WTC11 (cell line): Measurements from ENCODE around the gene TNRC6C. TPM values are rescaled to one million over a fixed set of nuclear protein-coding genes. Genes with fewer than 3 reads are reported as not detected.

ENCODE experiments used
- ATAC-seq: fragments of 200-7000 bp; cut with Tn5 transposase; 2 replicates; pipeline ENCODE4 v1.10.0; 2021; ENCODE audit warnings: mild to moderate bottlenecking, moderate library complexity
- CTCF ChIA-PET: fragments of 300-600 bp; sonication (Branson Sonifier 250); formaldehyde crosslinking; loops from one replicate; lab custom pipeline; 2021; ENCODE audit warnings: antibody characterized with exemption; lab: Charles Lee
- POLR2A ChIA-PET: fragments of 350-600 bp; sonication (Branson Sonifier 250); formaldehyde crosslinking; loops from one replicate; lab custom pipeline; 2021; ENCODE audit warnings: antibody characterized with exemption; lab: Charles Lee
- DNase-seq: peaks from one replicate; pipeline ENCODE4 v3.0.0; 2021; ENCODE audit warnings: low spot score
- H3K27ac Mint-ChIP-seq: 2 replicates; pipeline ENCODE4 v1.8.0; 2021; ENCODE audit warnings: mixed read lengths
- H3K27me3 Mint-ChIP-seq: 2 replicates; pipeline ENCODE4 v1.8.0; 2021; ENCODE audit warnings: low read depth, mild to moderate bottlenecking, moderate library complexity, mixed read lengths
- H3K36me3 Mint-ChIP-seq: 2 replicates; pipeline ENCODE4 v1.8.0; 2021; ENCODE audit warnings: mixed read lengths
- H3K4me1 Mint-ChIP-seq: 2 replicates; pipeline ENCODE4 v1.8.0; 2022; ENCODE audit warnings: mixed read lengths
- H3K4me3 Mint-ChIP-seq: 2 replicates; pipeline ENCODE4 v1.8.0; 2021; ENCODE audit warnings: mild to moderate bottlenecking, moderate library complexity, mixed read lengths
- H3K9me3 Mint-ChIP-seq: 2 replicates; pipeline ENCODE4 v1.8.0; 2021; ENCODE audit warnings: mixed read lengths
- AFF4 ChIP-seq: sonication (generic); formaldehyde crosslinking; IDR thresholded peaks from 2 replicates; pipeline ENCODE4 v1.8.1; 2023; ENCODE audit warnings: mild to moderate bottlenecking, missing genetic modification reagents, borderline replicate concordance
- EMX1 ChIP-seq: fragments of 250-450 bp; sonication (Bioruptor Pico); IDR thresholded peaks from 2 replicates; pipeline ENCODE4 v1.8.0; 2021; ENCODE audit warnings: mild to moderate bottlenecking
- FOXJ3 ChIP-seq: sonication (generic); formaldehyde crosslinking; IDR thresholded peaks from 2 replicates; pipeline ENCODE4 v1.9.0; 2021; ENCODE audit warnings: missing genetic modification reagents, mild to moderate bottlenecking, borderline replicate concordance
- GTF2I ChIP-seq: fragments of 250-450 bp; sonication (Bioruptor Pico); conservative IDR thresholded peaks from 2 replicates; pipeline ENCODE4 v1.4.0; 2021; ENCODE audit warnings: mild to moderate bottlenecking
- total RNA-seq: library from RNA; stranded (reverse); gene quantifications from 3 replicates; pipeline ENCODE4 v1.2.3, GENCODE V29; 2021
- TF ChIP-seq, protein P1 (sequence below): fragments of 200-600 bp; IDR thresholded peaks from 2 replicates; pipeline ENCODE4 v1.8.0; 2022; ENCODE audit warnings: antibody characterized with exemption
- TF ChIP-seq, protein P2 (sequence below): sonication (generic); formaldehyde crosslinking; IDR thresholded peaks from 2 replicates; pipeline ENCODE4 v1.8.1; 2022; ENCODE audit warnings: missing genetic modification reagents, borderline replicate concordance
- TF ChIP-seq, protein P3 (sequence below): sonication (generic); formaldehyde crosslinking; IDR thresholded peaks from 2 replicates; pipeline ENCODE4 v1.8.1; 2022; ENCODE audit warnings: low read depth, mild to moderate bottlenecking, moderate library complexity, missing genetic modification reagents, borderline replicate concordance
- TF ChIP-seq, protein P4 (sequence below): sonication (generic); formaldehyde crosslinking; IDR thresholded peaks from 2 replicates; pipeline ENCODE4 v1.8.1; 2023; ENCODE audit warnings: mild to moderate bottlenecking, moderate library complexity, missing genetic modification reagents

The TNRC6C gene
- total RNA-seq, 1 experiment from 2014 or later, result 52.3 TPM

DNA sequence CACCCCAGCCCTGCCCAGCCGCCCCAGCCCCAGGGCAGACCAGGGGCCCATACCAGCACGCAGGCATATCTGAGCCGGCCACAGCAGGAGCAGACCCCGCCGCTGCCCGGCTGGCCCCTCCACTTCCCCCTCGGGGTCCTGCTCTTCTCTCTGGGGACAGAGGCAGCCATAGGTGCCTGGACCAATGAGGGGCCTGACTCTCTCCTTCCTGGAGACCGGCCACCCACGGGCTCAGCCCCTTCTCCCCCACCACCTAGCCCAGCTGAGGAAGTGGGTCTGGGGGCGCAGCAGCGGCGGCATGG is 166.3 kb downstream of the TNRC6C start:
- no peaks in the 10 kb centered on the region for H3K9me3 Mint-ChIP-seq
- ATAC-seq (no peak), DNase-seq (no peak)
- TF ChIP-seq GTF2I (no peak), EMX1 (CRISPR knock-in tag) (no peak)
- TF ChIP-seq, protein P1, sequence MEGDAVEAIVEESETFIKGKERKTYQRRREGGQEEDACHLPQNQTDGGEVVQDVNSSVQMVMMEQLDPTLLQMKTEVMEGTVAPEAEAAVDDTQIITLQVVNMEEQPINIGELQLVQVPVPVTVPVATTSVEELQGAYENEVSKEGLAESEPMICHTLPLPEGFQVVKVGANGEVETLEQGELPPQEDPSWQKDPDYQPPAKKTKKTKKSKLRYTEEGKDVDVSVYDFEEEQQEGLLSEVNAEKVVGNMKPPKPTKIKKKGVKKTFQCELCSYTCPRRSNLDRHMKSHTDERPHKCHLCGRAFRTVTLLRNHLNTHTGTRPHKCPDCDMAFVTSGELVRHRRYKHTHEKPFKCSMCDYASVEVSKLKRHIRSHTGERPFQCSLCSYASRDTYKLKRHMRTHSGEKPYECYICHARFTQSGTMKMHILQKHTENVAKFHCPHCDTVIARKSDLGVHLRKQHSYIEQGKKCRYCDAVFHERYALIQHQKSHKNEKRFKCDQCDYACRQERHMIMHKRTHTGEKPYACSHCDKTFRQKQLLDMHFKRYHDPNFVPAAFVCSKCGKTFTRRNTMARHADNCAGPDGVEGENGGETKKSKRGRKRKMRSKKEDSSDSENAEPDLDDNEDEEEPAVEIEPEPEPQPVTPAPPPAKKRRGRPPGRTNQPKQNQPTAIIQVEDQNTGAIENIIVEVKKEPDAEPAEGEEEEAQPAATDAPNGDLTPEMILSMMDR, result no peak
- TF ChIP-seq, protein P2, sequence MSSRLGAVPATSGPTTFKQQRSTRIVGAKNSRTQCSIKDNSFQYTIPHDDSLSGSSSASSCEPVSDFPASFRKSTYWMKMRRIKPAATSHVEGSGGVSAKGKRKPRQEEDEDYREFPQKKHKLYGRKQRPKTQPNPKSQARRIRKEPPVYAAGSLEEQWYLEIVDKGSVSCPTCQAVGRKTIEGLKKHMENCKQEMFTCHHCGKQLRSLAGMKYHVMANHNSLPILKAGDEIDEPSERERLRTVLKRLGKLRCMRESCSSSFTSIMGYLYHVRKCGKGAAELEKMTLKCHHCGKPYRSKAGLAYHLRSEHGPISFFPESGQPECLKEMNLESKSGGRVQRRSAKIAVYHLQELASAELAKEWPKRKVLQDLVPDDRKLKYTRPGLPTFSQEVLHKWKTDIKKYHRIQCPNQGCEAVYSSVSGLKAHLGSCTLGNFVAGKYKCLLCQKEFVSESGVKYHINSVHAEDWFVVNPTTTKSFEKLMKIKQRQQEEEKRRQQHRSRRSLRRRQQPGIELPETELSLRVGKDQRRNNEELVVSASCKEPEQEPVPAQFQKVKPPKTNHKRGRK (CRISPR knock-in tag), result no peak
- no peak overlapping the region for H3K4me3 Mint-ChIP-seq
- CTCF ChIA-PET, result interaction anchor here (1.4 to 1.6 kb wide), 2 partner anchors 10 to 12 kb away, joined by 3 to 4 read pairs; no protein-coding TSS in a partner anchor
- peaks cover 14% of the 10 kb centered on the region for H3K36me3 Mint-ChIP-seq
- H3K27me3 Mint-ChIP-seq, result no peaks in the 10 kb centered on the region
- no peak overlapping the region for H3K27ac Mint-ChIP-seq
- peaks cover 12% of the 10 kb centered on the region for H3K4me1 Mint-ChIP-seq
- POLR2A ChIA-PET, result no interaction called here

GRCh38 chr17:78125138-78125913 is 166.8 kb downstream of the TNRC6C start:
- Mint-ChIP-seq H3K4me1 (peaks cover 17% of the 10 kb centered on the region), H3K9me3 (no peaks in the 10 kb centered on the region), H3K27me3 (no peaks in the 10 kb centered on the region), H3K27ac (no peak overlapping the region), H3K36me3 (peaks cover 14% of the 10 kb centered on the region), H3K4me3 (no peak overlapping the region)
- ChIA-PET CTCF (interaction anchor here (1.4 to 1.6 kb wide), 2 partner anchors 11 to 12 kb away, joined by 3 to 4 read pairs; no protein-coding TSS in a partner anchor), POLR2A (no interaction called here)
- DNase-seq (no peak), ATAC-seq (no peak)
- TF ChIP-seq, protein P3, sequence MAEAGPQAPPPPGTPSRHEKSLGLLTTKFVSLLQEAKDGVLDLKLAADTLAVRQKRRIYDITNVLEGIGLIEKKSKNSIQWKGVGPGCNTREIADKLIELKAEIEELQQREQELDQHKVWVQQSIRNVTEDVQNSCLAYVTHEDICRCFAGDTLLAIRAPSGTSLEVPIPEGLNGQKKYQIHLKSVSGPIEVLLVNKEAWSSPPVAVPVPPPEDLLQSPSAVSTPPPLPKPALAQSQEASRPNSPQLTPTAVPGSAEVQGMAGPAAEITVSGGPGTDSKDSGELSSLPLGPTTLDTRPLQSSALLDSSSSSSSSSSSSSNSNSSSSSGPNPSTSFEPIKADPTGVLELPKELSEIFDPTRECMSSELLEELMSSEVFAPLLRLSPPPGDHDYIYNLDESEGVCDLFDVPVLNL (CRISPR knock-in tag), result 0 out of 2 replicates have a peak, but pooled peaks have one; percentile 32
- no peak for TF ChIP-seq FOXJ3 (CRISPR knock-in tag)

- TF ChIP-seq, protein P4, sequence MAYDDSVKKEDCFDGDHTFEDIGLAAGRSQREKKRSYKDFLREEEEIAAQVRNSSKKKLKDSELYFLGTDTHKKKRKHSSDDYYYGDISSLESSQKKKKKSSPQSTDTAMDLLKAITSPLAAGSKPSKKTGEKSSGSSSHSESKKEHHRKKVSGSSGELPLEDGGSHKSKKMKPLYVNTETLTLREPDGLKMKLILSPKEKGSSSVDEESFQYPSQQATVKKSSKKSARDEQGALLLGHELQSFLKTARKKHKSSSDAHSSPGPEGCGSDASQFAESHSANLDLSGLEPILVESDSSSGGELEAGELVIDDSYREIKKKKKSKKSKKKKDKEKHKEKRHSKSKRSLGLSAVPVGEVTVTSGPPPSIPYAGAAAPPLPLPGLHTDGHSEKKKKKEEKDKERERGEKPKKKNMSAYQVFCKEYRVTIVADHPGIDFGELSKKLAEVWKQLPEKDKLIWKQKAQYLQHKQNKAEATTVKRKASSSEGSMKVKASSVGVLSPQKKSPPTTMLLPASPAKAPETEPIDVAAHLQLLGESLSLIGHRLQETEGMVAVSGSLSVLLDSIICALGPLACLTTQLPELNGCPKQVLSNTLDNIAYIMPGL (CRISPR knock-in tag), result 0 out of 2 replicates have a peak, but pooled peaks have one; percentile 28
- TF ChIP-seq AFF4 (CRISPR knock-in tag), result no peak
Measured at GRCh38 chr17:78125976-78126894, 167.7 kb downstream of the TNRC6C start.

More at GRCh38 chr17:78125976-78126894, 167.7 kb downstream of the TNRC6C start:
- DNase-seq (no peak), ATAC-seq (no peak)
- POLR2A ChIA-PET, result no interaction called here
- Mint-ChIP-seq H3K27ac (peak overlapping the region; percentile 60; the same call in 1 of the 2 replicates), H3K4me1 (peaks cover 26% of the 10 kb centered on the region), H3K27me3 (peaks cover 4% of the 10 kb centered on the region; the same call in 1 of the 2 replicates), H3K9me3 (no peaks in the 10 kb centered on the region), H3K4me3 (no peak overlapping the region), H3K36me3 (peaks cover 14% of the 10 kb centered on the region)
- CTCF ChIA-PET, result interaction anchor here (1.0 to 4.6 kb wide), 3 partner anchors 13 to 50 kb away, joined by 3 to 65 read pairs (median 3); no protein-coding TSS in a partner anchor
